GM08714 (cell line): Measurements from ENCODE around the gene AP4B1.

Experiments used
- H3K4me3 ChIP-seq: fragments of 200-500 bp; sonication (Bioruptor generic); 2 replicates; pipeline ENCODE4 v1.5.1; 2014; ENCODE audit warnings: mild to moderate bottlenecking, low read length, inconsistent platforms
- ZNF274 ChIP-seq: IDR thresholded peaks from 2 replicates; pipeline ENCODE4 v1.6.1; 2012; ENCODE audit warnings: mild to moderate bottlenecking, low read depth, low read length

Gene AP4B1

GRCh38 chr1:113938192-113938591 lies 33.6 kb upstream of the AP4B1 start:
- TF ChIP-seq ZNF274, result no peak

GRCh38 chr1:113937146-113937545 lies 32.5 kb upstream of the AP4B1 start:
- H3K4me3 ChIP-seq, result no peak overlapping the region
- TF ChIP-seq ZNF274, result no peak

More at GRCh38 chr1:113938192-113938591, 33.6 kb upstream of the AP4B1 start:
- H3K4me3 ChIP-seq, result no peak overlapping the region

- no peak overlapping the region for H3K4me3 ChIP-seq
- no peak for TF ChIP-seq ZNF274
These were observed 31.4 kb upstream of the AP4B1 start for GRCh38 chr1:113935970-113936369.

GRCh38 chr1:113935176-113935575 lies 30.6 kb upstream of the AP4B1 start:
- no peak overlapping the region for H3K4me3 ChIP-seq
- TF ChIP-seq ZNF274, result no peak

- no peak overlapping the region for H3K4me3 ChIP-seq
- no peak for TF ChIP-seq ZNF274
These were observed 30.0 kb upstream of the AP4B1 start for GRCh38 chr1:113934511-113935055.

- no peak for TF ChIP-seq ZNF274
- no peak overlapping the region for H3K4me3 ChIP-seq
These were observed 29.4 kb upstream of the AP4B1 start for GRCh38 chr1:113934006-113934405.

GRCh38 chr1:113931451-113931851 lies 26.9 kb upstream of the AP4B1 start:
- H3K4me3 ChIP-seq, result peak overlapping the region; percentile 100; the same call in 1 of the 2 replicates
- no peak for TF ChIP-seq ZNF274

GRCh38 chr1:113930499-113931161 lies 26.0 kb upstream of the AP4B1 start:
- peak overlapping the region; percentile 100 for H3K4me3 ChIP-seq
- TF ChIP-seq ZNF274, result no peak

GRCh38 chr1:113929750-113930498 lies 25.3 kb upstream of the AP4B1 start:
- TF ChIP-seq ZNF274, result no peak
- peak overlapping the region; percentile 100 for H3K4me3 ChIP-seq

- H3K4me3 ChIP-seq, result peak within 1 kb of the TSS; percentile 100
- no peak for TF ChIP-seq ZNF274
These were observed 24.5 kb upstream of the AP4B1 start, which contains the start of gene HIPK1 for GRCh38 chr1:113928941-113929749. HIPK1 (plus strand) TSS chr1:113929324.

GRCh38 chr1:113928187-113928930 lies 23.8 kb upstream of the AP4B1 start:
- peak overlapping the region; percentile 100 for H3K4me3 ChIP-seq
- TF ChIP-seq ZNF274, result no peak

GRCh38 chr1:113924473-113924872 lies 19.9 kb upstream of the AP4B1 start:
- no peak overlapping the region for H3K4me3 ChIP-seq
- no peak for TF ChIP-seq ZNF274

- no peak overlapping the region for H3K4me3 ChIP-seq
- no peak for TF ChIP-seq ZNF274
These were observed 18.4 kb upstream of the AP4B1 start for GRCh38 chr1:113922957-113923356.
